HG03439 (cell line): ENCODE results near the gene EXPH5.

Source experiments
- ATAC-seq: cut with Tn5 transposase; IDR thresholded peaks from one replicate; pipeline ENCODE4 v1.9.1; 2021; ENCODE audit warnings: mild to moderate bottlenecking, moderate library complexity; ENCODE audit not compliant: unreplicated experiment

Gene EXPH5

GRCh38 chr11:108562746-108563581, 30.6 kb downstream of the EXPH5 start:
- ATAC-seq, result no peak

GRCh38 chr11:108561535-108561991, 32.0 kb downstream of the EXPH5 start:
- no peak for ATAC-seq

GRCh38 chr11:108559904-108560303, 33.7 kb downstream of the EXPH5 start:
- no peak for ATAC-seq

GRCh38 chr11:108559340-108559739, 34.2 kb downstream of the EXPH5 start:
- ATAC-seq, result no peak

GRCh38 chr11:108558222-108558621, 35.3 kb downstream of the EXPH5 start:
- ATAC-seq, result peak; percentile 65

GRCh38 chr11:108556019-108556418, 37.5 kb downstream of the EXPH5 start:
- ATAC-seq, result no peak

GRCh38 chr11:108551651-108552462, 41.7 kb downstream of the EXPH5 start:
- ATAC-seq, result no peak

GRCh38 chr11:108549319-108549885, 44.2 kb downstream of the EXPH5 start:
- ATAC-seq, result no peak

GRCh38 chr11:108545909-108546501, 47.6 kb downstream of the EXPH5 start:
- no peak for ATAC-seq

GRCh38 chr11:108543316-108543964, 50.1 kb downstream of the EXPH5 start:
- ATAC-seq, result no peak

GRCh38 chr11:108541531-108541930, 52.0 kb downstream of the EXPH5 start:
- ATAC-seq, result no peak

- no peak for ATAC-seq
These were observed 55.1 kb downstream of the EXPH5 start for GRCh38 chr11:108538502-108538901.

GRCh38 chr11:108538022-108538424, 55.5 kb downstream of the EXPH5 start:
- no peak for ATAC-seq

- no peak for ATAC-seq
These were observed 56.8 kb downstream of the EXPH5 start for GRCh38 chr11:108536783-108537182.

- no peak for ATAC-seq
These were observed 58.1 kb downstream of the EXPH5 start for GRCh38 chr11:108535384-108535955.

GRCh38 chr11:108534274-108534882, 59.2 kb downstream of the EXPH5 start:
- ATAC-seq, result no peak

GRCh38 chr11:108530426-108530825, 63.1 kb downstream of the EXPH5 start:
- ATAC-seq, result no peak

- ATAC-seq, result no peak
These were observed 66.2 kb downstream of the EXPH5 start for GRCh38 chr11:108527382-108527781.

GRCh38 chr11:108525161-108525560, 68.4 kb downstream of the EXPH5 start:
- ATAC-seq, result no peak

- ATAC-seq, result no peak
These were observed 69.1 kb downstream of the EXPH5 start for GRCh38 chr11:108524422-108524821.
